ENCODE data around the gene ATRN.
"Not testable (repeated sequence)": the region's sequence is repeated elsewhere in the genome, so short reads cannot be mapped to it uniquely, and the experiment has no call there.

Gene ATRN

GRCh38 chr20:3572151-3572550 lies 101.3 kb downstream of the ATRN start:
- no peak for DNase-seq

GRCh38 chr20:3576363-3576762 lies 105.5 kb downstream of the ATRN start:
- DNase-seq: no peak

GRCh38 chr20:3577366-3577765 lies 106.5 kb downstream of the ATRN start:
- no peak for DNase-seq

GRCh38 chr20:3580412-3580811 lies 109.6 kb downstream of the ATRN start:
- DNase-seq: no peak

GRCh38 chr20:3583765-3584164 lies 112.9 kb downstream of the ATRN start:
- DNase-seq: no peak

- no peak for DNase-seq
Measured at GRCh38 chr20:3586093-3586492, 115.3 kb downstream of the ATRN start.

- no peak for DNase-seq
Measured at GRCh38 chr20:3590164-3590563, 119.3 kb downstream of the ATRN start.

- DNase-seq: no peak
Measured at GRCh38 chr20:3592931-3593330, 122.1 kb downstream of the ATRN start.

- no peak for DNase-seq
Measured at GRCh38 chr20:3595541-3595940, 124.7 kb downstream of the ATRN start.

GRCh38 chr20:3603108-3603507 lies 132.3 kb downstream of the ATRN start:
- no peak for DNase-seq

GRCh38 chr20:3605386-3605886 lies 134.6 kb downstream of the ATRN start:
- DNase-seq: not testable (repeated sequence)

- DNase-seq: no peak
Measured at GRCh38 chr20:3606021-3606420, 135.2 kb downstream of the ATRN start.

- DNase-seq: no peak
Measured at GRCh38 chr20:3611901-3612300, 141.1 kb downstream of the ATRN start.

GRCh38 chr20:3612795-3613572 lies 142.2 kb downstream of the ATRN start:
- no peak for DNase-seq

- DNase-seq: no peak
Measured at GRCh38 chr20:3613821-3614440, 143.1 kb downstream of the ATRN start.

GRCh38 chr20:3614466-3614865 lies 143.6 kb downstream of the ATRN start:
- DNase-seq: no peak

GRCh38 chr20:3615171-3615840 lies 144.5 kb downstream of the ATRN start:
- not testable (repeated sequence) for DNase-seq

GRCh38 chr20:3616250-3616649 lies 145.4 kb downstream of the ATRN start:
- no peak for DNase-seq

- DNase-seq: no peak
Measured at GRCh38 chr20:3621111-3621510, 150.3 kb downstream of the ATRN start.

- no peak for DNase-seq
Measured at GRCh38 chr20:3622406-3622805, 151.6 kb downstream of the ATRN start.

- DNase-seq: no peak
Measured at GRCh38 chr20:3627476-3627875, 156.7 kb downstream of the ATRN start.

GRCh38 chr20:3628502-3629314 lies 157.9 kb downstream of the ATRN start:
- DNase-seq: no peak

- DNase-seq: no peak
Measured at GRCh38 chr20:3629893-3630292, 159.1 kb downstream of the ATRN start.

All from T-helper 1 cell (primary cell).